OCI-LY1 (cell line): ENCODE measurements around the gene CASQ2.
"Not testable (repeated sequence)": the region's sequence is repeated elsewhere in the genome, so short reads cannot be mapped to it uniquely, and the experiment has no call there.

Experiments used
- H2AFZ ChIP-seq: fragments of 200-600 bp; sonication (generic), shearing (Covaris generic); 2 replicates; pipeline ENCODE4 v1.6.0; 2014; ENCODE audit warnings: antibody characterized with exemption, mild to moderate bottlenecking, low read length
- H3F3A ChIP-seq: fragments of 200-600 bp; sonication (generic), shearing (Covaris generic); 2 replicates; pipeline ENCODE4 v1.6.0; 2014; ENCODE audit warnings: mild to moderate bottlenecking, antibody characterized with exemption, low read length, moderate library complexity; ENCODE audit not compliant: insufficient read depth
- H3K27ac ChIP-seq: fragments of 200-600 bp; sonication (generic); 2 replicates; pipeline ENCODE4 v1.5.1; 2014; ENCODE audit warnings: low read length, mixed run types, mild to moderate bottlenecking, low read depth; ENCODE audit not compliant: poor library complexity, severe bottlenecking
- H3K27me3 ChIP-seq: fragments of 200-600 bp; sonication (generic); 2 replicates; pipeline ENCODE4 v1.6.0; 2014; ENCODE audit warnings: antibody characterized with exemption, mild to moderate bottlenecking, low read length, moderate library complexity; ENCODE audit not compliant: insufficient read depth
- H3K36me3 ChIP-seq: fragments of 200-600 bp; sonication (generic); 2 replicates; pipeline ENCODE4 v1.6.1; 2014; ENCODE audit warnings: mild to moderate bottlenecking, antibody characterized with exemption, low read length, moderate library complexity, mixed read lengths; ENCODE audit not compliant: insufficient read depth
- H3K4me1 ChIP-seq: fragments of 200-600 bp; sonication (generic); 2 replicates; pipeline ENCODE4 v1.5.1; 2014; ENCODE audit warnings: mild to moderate bottlenecking, low read length, moderate library complexity; ENCODE audit not compliant: insufficient read depth, severe bottlenecking
- H3K4me2 ChIP-seq: fragments of 200-600 bp; sonication (generic), shearing (Covaris generic); 2 replicates; pipeline ENCODE4 v1.6.1; 2014; ENCODE audit warnings: low read length
- H3K4me3 ChIP-seq: fragments of 200-600 bp; sonication (generic); 2 replicates; pipeline ENCODE4 v1.5.1; 2014; ENCODE audit warnings: low read length, low read depth, mild to moderate bottlenecking, mixed read lengths; ENCODE audit not compliant: poor library complexity, severe bottlenecking
- H3K79me2 ChIP-seq: fragments of 200-600 bp; shearing (Covaris generic); 2 replicates; pipeline ENCODE4 v1.6.1; 2016; ENCODE audit warnings: mixed run types, low read length, mixed read lengths; ENCODE audit not compliant: insufficient read depth
- H3K9ac ChIP-seq: fragments of 200-600 bp; sonication (generic), shearing (Covaris generic); 2 replicates; pipeline ENCODE4 v1.6.1; 2014; ENCODE audit warnings: mild to moderate bottlenecking, low read length, mixed read lengths
- H3K9me2 ChIP-seq: fragments of 200-600 bp; sonication (generic), shearing (Covaris generic); 2 replicates; pipeline ENCODE4 v1.6.1; 2014; ENCODE audit warnings: low read depth, mild to moderate bottlenecking, low read length, mixed read lengths
- H3K9me3 ChIP-seq: fragments of 200-600 bp; shearing (Covaris generic); 2 replicates; pipeline ENCODE4 v1.6.1; 2014; ENCODE audit warnings: low read length, mixed read lengths
- H4K20me1 ChIP-seq: fragments of 200-600 bp; sonication (generic), shearing (Covaris generic); 2 replicates; pipeline ENCODE4 v1.6.0; 2016; ENCODE audit warnings: mild to moderate bottlenecking, low read length; ENCODE audit not compliant: insufficient read depth
- CTCF ChIP-seq: fragments of 200-600 bp; sonication (generic), shearing (Covaris generic); IDR thresholded peaks from 2 replicates; pipeline ENCODE4 v1.5.1; 2017; ENCODE audit warnings: mild to moderate bottlenecking, antibody characterized with exemption, low read length, moderate library complexity, mixed read lengths
- EZH2 ChIP-seq: fragments of 200-600 bp; sonication (generic), shearing (Covaris generic); IDR thresholded peaks from 2 replicates; pipeline ENCODE4 v1.8.0; 2017; ENCODE audit warnings: borderline replicate concordance, mixed run types, mild to moderate bottlenecking, antibody characterized with exemption, low read length, moderate library complexity, mixed read lengths

Gene CASQ2

DNA sequence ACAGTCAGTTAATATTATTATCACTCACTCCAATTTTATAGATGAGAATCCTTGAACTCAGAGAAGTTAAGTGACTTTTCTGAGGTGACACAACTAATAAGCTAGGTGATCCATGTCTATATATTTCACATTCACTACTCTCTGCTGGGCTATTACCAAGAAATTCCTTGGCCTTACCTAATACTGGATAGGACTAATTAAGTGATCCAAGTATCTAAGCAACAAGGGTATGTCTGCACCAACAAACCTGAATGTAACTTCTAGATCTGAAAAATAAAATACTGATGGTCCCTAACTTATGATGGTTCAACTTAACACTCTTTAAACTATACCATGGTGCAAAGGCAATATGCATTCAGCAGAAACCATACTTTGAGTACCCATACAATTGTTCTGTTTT, 14.8 kb upstream of the CASQ2 start:
- TF ChIP-seq EZH2 (no peak), CTCF (no peak)
- no peaks in the 10 kb centered on the region for H3K4me1 ChIP-seq
- no peak overlapping the region for H3K4me2 ChIP-seq
- no peak overlapping the region for H3K27ac ChIP-seq
- H3K27me3 ChIP-seq: no peaks in the 10 kb centered on the region
- no peaks in the 10 kb centered on the region for H3K79me2 ChIP-seq
- H3K9me2 ChIP-seq: no peaks in the 10 kb centered on the region
- H3F3A ChIP-seq: no peaks in the 10 kb centered on the region
- H2AFZ ChIP-seq: no peak overlapping the region
- H3K9ac ChIP-seq: no peak overlapping the region
- H4K20me1 ChIP-seq: no peaks in the 10 kb centered on the region
- H3K4me3 ChIP-seq: no peak overlapping the region
- H3K36me3 ChIP-seq: no peaks in the 10 kb centered on the region
- no peaks in the 10 kb centered on the region for H3K9me3 ChIP-seq

- Histone ChIP-seq H3K79me2 (no peaks in the 10 kb centered on the region), H2AFZ (no peak overlapping the region), H3K36me3 (no peaks in the 10 kb centered on the region), H3K27ac (no peak overlapping the region), H3F3A (no peaks in the 10 kb centered on the region), H4K20me1 (no peaks in the 10 kb centered on the region), H3K9me2 (no peaks in the 10 kb centered on the region), H3K4me1 (no peaks in the 10 kb centered on the region), H3K9me3 (no peaks in the 10 kb centered on the region), H3K27me3 (no peaks in the 10 kb centered on the region), H3K9ac (no peak overlapping the region), H3K4me2 (no peak overlapping the region), H3K4me3 (no peak overlapping the region)
- TF ChIP-seq EZH2: no peak
Measured at GRCh38 chr1:115782571-115783281, 14.2 kb upstream of the CASQ2 start.

DNA sequence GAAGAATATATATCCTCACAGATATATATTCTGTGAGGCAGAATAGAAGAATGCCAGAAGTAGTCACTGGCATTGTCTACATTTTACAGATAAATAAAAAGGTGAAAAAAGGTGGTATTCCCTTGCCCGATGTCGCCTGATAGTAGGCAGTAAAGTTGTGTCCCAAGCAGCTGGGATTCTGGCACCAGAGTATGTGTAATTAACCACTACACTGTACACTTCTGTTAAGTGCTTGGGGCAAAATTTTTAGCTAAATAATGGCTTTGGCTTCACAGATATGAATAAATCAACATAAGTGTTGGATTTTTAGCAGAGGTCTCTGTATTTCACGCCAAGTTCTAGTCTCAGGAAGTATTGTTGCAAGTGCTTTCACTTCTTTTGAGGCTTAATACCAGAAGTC, 13.3 kb upstream of the CASQ2 start:
- H3K27me3 ChIP-seq: no peaks in the 10 kb centered on the region
- H3K4me3 ChIP-seq: no peak overlapping the region
- H3K4me1 ChIP-seq: no peaks in the 10 kb centered on the region
- H3F3A ChIP-seq: no peaks in the 10 kb centered on the region
- no peaks in the 10 kb centered on the region for H3K36me3 ChIP-seq
- no peaks in the 10 kb centered on the region for H4K20me1 ChIP-seq
- no peak overlapping the region for H3K27ac ChIP-seq
- H3K9ac ChIP-seq: no peak overlapping the region
- H3K4me2 ChIP-seq: no peak overlapping the region
- H3K79me2 ChIP-seq: no peaks in the 10 kb centered on the region
- no peak for TF ChIP-seq CTCF
- no peak overlapping the region for H2AFZ ChIP-seq
- H3K9me2 ChIP-seq: no peaks in the 10 kb centered on the region
- no peaks in the 10 kb centered on the region for H3K9me3 ChIP-seq

GRCh38 chr1:115781343-115781742, 12.8 kb upstream of the CASQ2 start:
- H2AFZ ChIP-seq: no peak overlapping the region
- no peaks in the 10 kb centered on the region for H3K79me2 ChIP-seq
- TF ChIP-seq EZH2 (no peak), CTCF (no peak)
- H3K9me2 ChIP-seq: no peaks in the 10 kb centered on the region
- H3K4me2 ChIP-seq: no peak overlapping the region
- H4K20me1 ChIP-seq: no peaks in the 10 kb centered on the region
- no peak overlapping the region for H3K4me3 ChIP-seq
- H3K27ac ChIP-seq: no peak overlapping the region
- H3K4me1 ChIP-seq: no peaks in the 10 kb centered on the region
- H3K36me3 ChIP-seq: no peaks in the 10 kb centered on the region
- no peaks in the 10 kb centered on the region for H3K27me3 ChIP-seq
- H3K9ac ChIP-seq: no peak overlapping the region
- no peaks in the 10 kb centered on the region for H3F3A ChIP-seq
- no peaks in the 10 kb centered on the region for H3K9me3 ChIP-seq

GRCh38 chr1:115780655-115781054, 12.1 kb upstream of the CASQ2 start:
- H4K20me1 ChIP-seq, H2AFZ ChIP-seq, H3K27me3 ChIP-seq, H3K4me2 ChIP-seq, H3K4me1 ChIP-seq, H3F3A ChIP-seq, H3K9me3 ChIP-seq, H3K36me3 ChIP-seq, H3K9me2 ChIP-seq, H3K27ac ChIP-seq, H3K79me2 ChIP-seq, H3K4me3 ChIP-seq, H3K9ac ChIP-seq: not testable (repeated sequence)
